Measurements from ENCODE around the gene GUCA2B. TPM values are rescaled to one million over a fixed set of nuclear protein-coding genes. Genes with fewer than 3 reads are reported as not detected.
A peak's percentile ranks its signal among the peaks of the same experiment; 100 is the strongest.

The GUCA2B gene
- total RNA-seq, 1 experiment from 2014 or later: not detected

DNA sequence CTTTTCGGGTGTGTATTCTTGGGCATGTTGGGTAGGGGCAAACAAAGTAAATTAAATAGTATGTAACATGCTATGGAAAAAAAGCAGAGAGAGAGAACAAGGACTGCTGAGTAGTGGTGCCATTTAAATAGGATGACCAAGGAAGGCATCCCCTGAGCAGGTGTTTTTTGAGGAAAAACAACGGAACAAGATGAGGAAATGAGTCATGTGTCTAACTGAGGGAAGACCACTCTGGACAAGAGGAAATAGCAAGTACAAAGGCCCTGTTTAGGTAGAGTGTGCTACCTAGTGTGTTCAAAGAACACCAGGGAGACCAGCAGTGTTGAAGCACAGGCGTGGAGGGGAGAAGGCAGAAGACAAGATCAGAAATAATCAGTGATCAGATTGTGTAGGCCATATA lies 31.4 kb downstream of the GUCA2B start:
- DNase-seq (ENCODE audit: low read depth): no peak

DNA sequence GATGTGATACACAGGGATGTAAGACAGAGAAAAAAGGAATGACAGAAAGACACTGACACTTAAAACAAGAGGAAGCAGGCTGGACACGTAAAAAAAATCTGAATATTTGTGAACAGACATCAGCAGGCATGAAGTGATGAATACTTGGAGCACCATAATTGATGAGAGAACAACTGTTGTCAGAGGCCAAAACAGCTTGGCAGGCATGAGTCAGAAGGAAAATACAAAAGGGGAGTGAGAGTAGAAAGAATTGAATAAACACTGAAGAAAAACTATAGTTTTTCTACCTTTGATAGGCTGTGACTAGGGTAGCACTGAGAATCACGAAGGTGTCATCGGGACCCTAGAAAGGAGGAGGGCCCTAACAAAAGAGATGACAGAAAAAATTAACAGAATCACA lies 32.9 kb downstream of the GUCA2B start:
- no peak for DNase-seq (ENCODE audit: low read depth)

DNA sequence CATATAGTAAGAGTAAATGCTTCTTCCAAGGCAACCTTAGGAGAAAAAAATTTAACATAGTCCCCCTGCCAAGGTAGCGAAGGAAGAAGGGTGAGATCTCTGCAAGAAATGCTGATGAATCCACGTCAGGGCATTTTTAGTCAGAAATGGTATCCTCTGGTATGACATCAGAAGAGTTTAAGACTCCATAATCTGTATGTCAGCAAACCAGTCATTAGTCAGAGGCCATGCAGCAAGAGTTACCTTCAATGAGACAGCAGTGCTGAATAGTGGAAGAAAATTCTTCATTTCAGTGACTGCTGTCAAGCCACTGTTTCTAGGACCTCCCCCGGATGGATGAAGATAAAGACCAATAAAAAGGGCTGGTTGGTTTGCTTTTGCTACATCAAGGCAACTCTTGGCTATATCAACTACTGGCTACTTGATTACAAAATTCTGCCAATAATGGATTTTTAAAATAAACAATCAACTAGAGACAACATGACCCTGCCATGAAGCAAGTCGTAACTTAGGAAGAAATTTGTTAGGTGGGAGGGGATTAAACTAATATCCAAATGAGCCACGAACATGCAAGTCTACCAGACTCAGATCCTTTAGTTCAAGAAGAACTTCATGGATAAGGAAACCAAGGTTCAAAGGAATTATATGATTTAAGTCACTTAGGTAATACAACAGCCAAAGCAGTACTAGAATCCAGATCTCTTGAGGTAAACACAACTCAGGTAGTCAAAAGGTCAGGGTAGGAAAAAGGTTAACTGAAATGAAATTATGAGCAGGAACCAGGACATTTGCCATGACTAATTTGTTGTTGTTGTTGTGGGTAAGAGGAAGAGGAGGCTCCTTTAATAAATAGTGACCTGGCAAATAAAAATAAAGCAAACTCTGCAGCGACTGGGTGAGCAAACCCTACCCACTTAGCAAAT lies 37.0 kb downstream of the GUCA2B start:
- no peak for DNase-seq (ENCODE audit: low read depth)

DNA sequence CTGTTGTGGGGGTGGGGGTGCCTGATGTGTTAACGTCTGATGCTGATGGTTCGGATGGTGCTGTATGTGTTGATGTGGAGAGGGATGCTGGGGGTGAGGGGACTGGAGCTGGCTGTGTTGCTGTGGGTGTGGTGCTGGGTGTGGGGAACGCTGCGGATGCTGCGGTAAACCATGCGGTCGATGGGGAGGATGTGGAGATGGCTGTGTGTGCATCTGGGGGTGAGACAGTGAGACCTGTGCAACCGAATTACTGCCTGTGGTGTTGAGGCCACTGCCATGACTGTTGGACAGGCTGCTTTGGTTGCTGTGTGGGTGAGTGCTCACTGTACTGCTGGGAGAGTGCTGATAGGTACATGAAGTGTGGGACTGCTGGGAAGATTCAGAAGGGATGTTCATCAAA lies 38.1 kb downstream of the GUCA2B start:
- no peak for DNase-seq (ENCODE audit: low read depth)

- DNase-seq (ENCODE audit: low read depth): no peak
These were observed 38.9 kb downstream of the GUCA2B start for GRCh38 chr1:42192106-42192505.

DNA sequence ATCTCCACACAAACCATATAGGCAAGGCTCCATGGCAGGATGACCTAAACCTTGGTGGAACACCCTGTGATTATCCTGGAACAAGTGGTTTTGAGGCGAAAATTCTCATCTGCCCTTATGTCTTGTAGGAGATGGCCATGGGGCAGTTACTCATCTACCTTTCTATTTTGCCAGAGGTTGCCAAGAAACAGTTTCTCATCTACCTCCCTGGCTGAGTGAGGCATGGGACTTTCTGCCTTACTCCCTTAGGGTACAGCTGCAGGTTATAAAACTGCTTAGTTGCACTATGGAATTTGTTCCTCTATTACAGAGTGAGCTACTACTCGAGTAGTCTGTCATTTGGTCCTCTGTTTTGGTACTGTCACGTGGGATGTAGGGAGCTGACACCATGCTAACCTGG lies 42.6 kb downstream of the GUCA2B start:
- peak; percentile 44 for DNase-seq (ENCODE audit: low read depth)

- no peak for DNase-seq (ENCODE audit: low read depth)
These were observed 45.0 kb downstream of the GUCA2B start for GRCh38 chr1:42198251-42198650.

- DNase-seq (ENCODE audit: low read depth): no peak
These were observed 48.8 kb downstream of the GUCA2B start for GRCh38 chr1:42201986-42202385.

Other genes with a start within 250 kb of the GUCA2B start
- 4.1 and 5.4 TPM in 2 replicates for gene HIVEP3, start 234.5 kb upstream of the GUCA2B start, total RNA-seq (2014; rRNA removed; shearing (Covaris generic))
- not detected in 2 replicates for gene GUCA2A, start 11.3 kb downstream of the GUCA2B start, total RNA-seq (2014; rRNA removed; shearing (Covaris generic))
- 25.9 and 29.0 TPM in 2 replicates for gene FOXJ3, start 181.8 kb downstream of the GUCA2B start, total RNA-seq (2014; rRNA removed; shearing (Covaris generic))
- 0.12 and 0.88 TPM in 2 replicates for gene RIMKLA, start 227.4 kb downstream of the GUCA2B start, total RNA-seq (2014; rRNA removed; shearing (Covaris generic))

Data from RPMI7951 (cell line).